GM18520 (cell line): ENCODE results near the gene KIF22.
"Not testable (repeated sequence)": the region's sequence is repeated elsewhere in the genome, so short reads cannot be mapped to it uniquely, and the experiment has no call there.

Experiments used
- ATAC-seq: cut with Tn5 transposase; IDR thresholded peaks from one replicate; pipeline ENCODE4 v1.9.1; 2021; ENCODE audit not compliant: unreplicated experiment

The KIF22 gene

DNA sequence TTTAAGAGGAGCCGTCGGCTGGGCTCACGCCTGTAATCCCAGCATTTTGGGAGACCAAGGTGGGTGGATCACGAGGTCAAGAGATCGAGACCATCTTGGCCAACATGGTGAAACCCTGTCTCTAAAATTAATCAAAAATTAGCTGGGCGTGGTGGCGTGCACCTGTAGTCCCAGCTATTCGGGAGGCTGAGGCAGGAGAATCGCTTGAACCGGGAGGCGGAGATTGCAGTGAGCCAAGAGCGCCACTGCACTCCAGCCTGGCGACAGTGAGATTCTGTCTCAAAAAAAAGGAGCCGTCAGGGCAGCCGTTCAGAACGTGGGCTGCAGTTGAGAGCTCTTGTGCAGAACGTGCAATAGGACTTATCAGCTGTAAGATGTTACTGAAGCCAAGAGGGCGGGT, 2.6 kb downstream of the KIF22 start:
- ATAC-seq, result not testable (repeated sequence)

GRCh38 chr16:29794231-29794710, 3.7 kb downstream of the KIF22 start:
- no peak for ATAC-seq

DNA sequence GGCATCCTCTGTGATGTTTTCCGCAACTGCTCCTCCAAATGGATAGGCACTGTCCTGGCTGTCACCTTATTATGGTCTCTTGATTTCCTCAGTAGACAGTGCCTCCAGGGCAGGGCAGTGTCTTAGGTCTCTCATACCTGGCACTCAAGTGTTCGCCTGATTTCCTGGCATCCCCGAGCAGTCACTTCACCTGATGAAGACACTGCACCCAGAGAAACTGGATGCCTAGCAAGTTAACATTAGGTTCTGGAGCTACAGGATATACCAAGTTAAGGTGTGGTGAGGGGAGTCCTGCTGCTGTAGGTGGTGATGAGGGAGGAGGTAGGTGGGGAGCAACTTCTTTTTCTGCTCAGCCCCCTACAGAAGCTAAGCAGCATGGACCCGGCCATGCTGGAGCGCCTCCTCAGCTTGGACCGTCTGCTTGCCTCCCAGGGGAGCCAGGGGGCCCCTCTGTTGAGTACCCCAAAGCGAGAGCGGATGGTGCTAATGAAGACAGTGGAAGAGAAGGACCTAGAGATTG, 11.9 kb downstream of the KIF22 start:
- ATAC-seq, result no peak

DNA sequence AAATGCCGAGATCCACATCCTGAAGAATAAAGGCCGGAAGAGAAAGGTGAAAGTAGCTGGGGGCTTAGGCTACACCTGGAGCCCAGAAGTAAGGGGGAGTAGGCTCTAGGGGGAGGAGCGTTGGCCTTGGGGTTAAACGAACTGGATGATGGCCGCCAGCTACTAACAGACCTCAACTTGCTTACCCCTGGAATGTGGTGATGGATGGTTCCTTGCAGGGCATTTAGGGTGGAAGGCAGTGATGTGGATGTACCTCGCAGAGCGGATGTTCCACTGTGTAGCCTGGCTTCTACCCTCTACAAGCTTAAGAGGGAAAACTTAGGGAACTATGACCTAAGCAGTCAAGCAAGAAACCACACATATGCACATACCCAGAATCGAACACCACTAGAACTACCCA, 13.5 kb downstream of the KIF22 start:
- no peak for ATAC-seq

DNA sequence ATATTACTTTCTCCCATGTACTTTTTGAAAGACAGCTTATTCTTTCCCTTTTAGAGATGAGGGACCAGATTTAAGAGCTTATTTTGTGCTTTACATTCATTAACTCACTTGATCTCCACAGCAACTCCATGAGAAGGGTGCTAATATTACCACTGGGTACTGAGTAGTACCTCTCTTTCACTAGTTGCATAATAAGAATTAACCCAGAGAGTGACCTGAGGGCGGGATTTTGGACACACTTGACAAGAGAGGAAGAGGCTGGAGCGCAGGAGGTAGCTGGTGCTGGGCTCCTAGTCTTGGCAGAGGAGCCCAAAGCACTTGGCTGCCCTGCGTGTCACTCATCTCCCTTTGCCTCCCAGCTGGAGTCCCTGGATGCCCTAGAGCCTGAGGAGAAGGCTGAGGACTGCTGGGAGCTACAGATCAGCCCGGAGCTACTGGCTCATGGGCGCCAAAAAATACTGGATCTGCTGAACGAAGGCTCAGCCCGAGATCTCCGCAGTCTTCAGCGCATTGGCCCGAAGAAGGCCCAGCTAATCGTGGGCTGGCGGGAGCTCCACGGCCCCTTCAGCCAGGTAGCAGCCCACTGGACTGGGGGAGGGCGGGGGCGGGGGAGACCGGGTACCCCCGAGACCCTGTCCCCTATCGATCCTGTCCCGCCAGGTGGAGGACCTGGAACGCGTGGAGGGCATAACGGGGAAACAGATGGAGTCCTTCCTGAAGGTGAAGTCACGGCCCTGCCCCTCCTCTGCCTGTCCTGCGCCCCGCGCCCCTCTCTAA, 14.1 kb downstream of the KIF22 start:
- no peak for ATAC-seq

DNA sequence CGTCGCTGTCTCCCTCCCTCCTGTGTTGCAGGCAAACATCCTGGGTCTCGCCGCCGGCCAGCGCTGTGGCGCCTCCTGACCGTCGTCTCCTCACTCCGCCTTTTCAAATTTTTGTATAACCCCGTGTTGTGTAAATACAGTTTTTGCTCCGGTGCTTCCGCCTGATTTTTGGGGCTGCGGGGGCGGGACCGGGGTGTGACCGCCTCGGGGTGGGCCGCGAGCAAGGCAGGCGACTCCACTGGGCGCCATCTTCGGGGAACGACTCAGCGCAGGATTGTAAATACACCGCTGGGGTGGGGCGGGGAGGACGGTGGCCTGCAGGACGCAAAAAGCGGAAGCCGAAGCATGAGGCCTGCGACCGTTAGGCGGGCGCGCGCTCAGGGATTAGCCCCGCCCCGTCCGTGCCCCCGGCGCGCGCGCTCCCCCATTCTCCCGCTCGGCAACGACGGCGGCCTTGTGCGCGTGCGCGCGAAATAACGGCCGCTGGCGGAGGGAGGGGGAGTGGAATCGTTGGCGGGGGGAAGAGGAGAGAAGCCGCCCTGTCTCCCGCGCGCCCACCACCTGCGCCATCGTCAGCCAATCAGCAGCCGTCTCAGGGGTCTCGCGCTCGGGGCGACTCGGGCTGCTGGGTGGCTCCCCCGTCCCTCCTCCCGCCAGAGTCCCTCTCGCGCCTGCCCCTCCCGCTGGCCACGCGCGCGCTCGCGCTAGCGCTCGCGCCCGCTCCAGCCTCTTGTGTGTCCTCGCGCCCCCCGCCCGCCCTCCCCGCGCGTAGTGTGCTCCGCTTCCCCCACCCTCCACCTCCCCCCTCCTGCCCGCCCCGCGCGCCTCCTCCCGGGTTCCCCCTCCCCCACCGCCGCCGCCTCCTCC, 14.9 kb downstream of the KIF22 start:
- peak; percentile 47 for ATAC-seq

GRCh38 chr16:29806099-29806579, 15.6 kb downstream of the KIF22 start, which contains the start of gene MAZ:
MAZ (plus strand) TSS chr16:29806529; CDS start chr16:29806702, 173 bp downstream.
- no peak for ATAC-seq

- ATAC-seq, result no peak
Measured at GRCh38 chr16:29806641-29807425, 16.3 kb downstream of the KIF22 start.

DNA sequence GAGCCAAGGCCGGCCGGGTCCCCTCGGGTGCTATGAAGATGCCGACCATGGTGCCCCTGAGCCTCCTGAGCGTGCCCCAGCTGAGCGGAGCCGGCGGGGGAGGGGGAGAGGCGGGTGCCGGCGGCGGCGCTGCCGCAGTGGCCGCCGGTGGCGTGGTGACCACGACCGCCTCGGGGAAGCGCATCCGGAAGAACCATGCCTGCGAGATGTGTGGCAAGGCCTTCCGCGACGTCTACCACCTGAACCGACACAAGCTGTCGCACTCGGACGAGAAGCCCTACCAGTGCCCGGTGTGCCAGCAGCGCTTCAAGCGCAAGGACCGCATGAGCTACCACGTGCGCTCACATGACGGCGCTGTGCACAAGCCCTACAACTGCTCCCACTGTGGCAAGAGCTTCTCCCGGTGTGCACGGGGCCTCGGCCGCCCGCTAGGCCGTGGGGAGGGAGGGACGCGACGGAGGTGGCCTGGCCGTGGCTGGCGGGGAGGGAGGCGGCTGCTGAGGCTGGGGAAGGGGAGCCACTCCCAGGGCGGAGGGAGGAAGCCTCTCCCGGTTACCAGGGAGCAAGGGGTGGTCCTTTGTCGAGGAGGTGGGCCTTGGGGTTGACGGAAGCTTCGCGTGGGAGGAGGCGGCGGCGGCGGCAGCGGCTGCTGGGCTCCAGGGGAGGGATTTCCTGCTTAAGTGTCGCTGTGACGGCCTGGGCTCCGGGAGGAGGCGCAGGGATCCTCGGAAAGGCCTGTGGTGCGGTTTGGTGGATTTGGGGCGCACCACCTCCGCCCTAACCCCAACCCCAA, 17.1 kb downstream of the KIF22 start:
- no peak for ATAC-seq

- ATAC-seq, result no peak
Measured at GRCh38 chr16:29808219-29808900, 17.8 kb downstream of the KIF22 start.

DNA sequence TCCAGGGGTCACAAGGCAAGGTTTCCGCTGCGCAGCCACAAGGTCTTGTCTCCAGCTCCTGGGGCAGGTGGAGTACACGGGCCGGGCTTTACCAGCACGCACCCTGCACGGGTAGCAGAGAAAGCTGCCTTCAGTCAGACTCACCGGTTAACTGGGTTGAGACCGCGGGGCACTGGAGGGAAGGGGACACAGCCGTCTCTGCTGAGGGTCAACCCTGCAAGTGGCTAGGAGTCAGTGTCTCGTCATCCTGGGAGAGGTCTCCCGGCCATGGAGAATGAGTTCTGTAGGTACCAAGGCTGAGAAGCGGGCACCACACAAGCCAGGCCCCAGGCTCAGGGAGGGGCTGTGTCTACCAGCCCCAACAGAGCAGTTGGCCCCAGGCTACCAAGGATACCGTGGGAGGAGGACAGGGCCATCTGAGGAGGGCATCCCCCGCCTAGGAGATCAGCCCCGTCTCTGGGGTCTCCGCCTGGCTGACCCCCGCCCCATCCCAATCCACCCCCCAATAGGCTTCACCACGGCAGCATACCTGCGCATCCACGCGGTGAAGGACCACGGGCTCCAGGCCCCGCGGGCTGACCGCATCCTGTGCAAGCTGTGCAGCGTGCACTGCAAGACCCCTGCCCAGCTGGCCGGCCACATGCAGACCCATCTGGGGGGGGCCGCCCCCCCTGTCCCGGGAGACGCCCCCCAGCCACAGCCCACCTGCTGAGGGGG, 18.6 kb downstream of the KIF22 start:
- ATAC-seq, result no peak

GRCh38 chr16:29809850-29810698, 19.5 kb downstream of the KIF22 start:
- ATAC-seq, result no peak

DNA sequence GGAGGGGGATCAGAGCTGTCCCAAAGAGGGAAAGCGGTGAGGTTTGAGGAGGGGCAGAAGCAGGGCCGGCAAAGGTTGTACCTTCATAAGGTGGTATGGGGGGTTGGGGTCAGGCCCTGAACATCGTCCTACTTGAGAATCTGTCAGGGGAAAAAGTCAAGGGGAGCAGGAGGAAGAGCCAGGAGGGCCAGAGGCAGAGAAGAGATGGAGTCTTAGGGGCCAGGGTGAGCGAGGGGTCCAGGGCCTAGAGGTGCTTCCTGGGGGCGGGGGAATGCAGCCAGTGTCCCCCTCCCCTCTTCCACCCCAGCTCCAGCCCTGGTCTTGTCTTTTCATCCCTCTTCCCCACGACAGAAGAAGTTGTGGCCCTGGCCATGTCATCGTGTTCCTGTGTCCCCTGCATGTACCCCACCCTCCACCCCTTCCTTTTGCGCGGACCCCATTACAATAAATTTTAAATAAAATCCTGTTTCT, 20.2 kb downstream of the KIF22 start:
- no peak for ATAC-seq

DNA sequence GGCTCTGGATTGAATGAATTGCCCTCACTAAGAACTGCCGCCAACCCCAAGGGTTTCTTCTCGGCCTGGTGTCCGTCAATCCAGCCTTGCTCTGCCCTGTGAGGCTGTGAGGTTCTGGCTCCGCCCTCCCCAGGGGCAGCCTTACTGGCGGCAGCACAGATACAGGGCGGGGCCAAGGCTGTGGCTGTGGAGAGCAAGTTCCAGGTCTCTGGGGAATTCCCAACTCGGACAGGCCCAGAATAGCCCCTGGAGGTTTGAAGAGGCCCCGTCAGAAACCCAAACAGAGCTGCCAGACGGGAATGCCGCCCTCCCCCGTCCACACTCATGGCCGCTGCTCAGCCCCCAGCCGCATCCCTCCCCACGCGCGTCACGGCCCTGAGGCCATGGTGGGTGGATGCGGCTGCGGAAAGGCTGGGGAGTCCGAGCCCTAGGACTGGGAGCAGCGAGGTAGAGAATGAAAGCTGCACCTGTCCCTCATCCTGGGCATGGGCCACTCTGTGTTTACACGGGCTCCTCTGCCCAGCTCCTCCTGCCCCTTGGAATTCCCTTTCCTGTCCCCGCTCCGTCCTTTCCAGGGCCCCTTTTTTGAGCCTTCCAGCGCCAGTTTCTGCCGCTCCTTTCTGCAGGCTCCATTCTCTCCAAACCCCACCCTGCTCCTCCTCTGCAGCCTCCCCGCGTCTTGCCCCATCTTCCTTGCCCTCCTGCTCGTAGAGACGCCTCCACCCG, 20.8 kb downstream of the KIF22 start:
- no peak for ATAC-seq

DNA sequence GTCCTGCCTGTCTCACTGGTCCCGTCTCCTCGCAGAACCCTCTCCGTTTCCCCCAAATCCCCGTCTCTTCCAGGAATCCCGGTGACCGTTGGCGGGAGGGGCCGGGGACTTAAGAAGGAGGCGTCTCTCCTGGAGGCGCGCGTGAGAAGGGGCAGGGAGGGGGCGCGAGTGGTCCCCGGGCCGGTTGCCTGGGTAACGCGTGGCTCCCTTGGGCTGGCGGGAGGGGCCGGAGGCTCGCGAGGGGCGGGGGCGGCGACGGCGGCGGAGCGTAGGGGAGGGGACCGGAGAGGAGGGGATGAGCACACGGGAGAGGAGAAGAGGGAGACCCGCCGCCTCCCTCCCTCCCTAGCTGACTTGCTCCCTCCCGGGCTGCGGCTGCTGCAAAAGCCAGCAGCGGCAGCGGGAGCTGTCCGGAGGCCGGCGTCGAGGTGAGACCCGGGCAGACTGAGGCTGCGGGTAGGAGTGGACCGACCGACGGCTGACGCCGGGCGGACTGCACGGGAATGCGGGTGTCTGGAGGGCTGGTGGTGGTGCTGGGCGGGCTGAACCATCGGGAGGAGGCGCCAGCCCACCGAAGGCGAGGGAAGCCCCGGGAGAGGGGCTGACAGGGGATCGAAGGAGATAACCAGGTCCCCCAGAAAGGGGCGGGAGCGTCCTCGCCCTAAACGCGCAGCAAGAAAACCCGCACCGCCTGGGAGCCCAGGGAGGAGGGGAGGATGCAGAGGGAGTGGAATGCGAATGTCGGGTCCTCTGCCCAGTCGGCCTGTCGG, 21.5 kb downstream of the KIF22 start, which contains the start of gene PRRT2:
Gene PRRT2 (plus strand): TSS at position 298 of the 770 bp plus-strand sequence. CDS start 862 bp downstream, outside the sequence.
- no peak for ATAC-seq
